ELF-1 (cell line): Measurements from ENCODE around the gene ALDH1A1.
A peak's percentile ranks its signal among the peaks of the same experiment; 100 is the strongest.
"Not testable (repeated sequence)": the region's sequence is repeated elsewhere in the genome, so short reads cannot be mapped to it uniquely, and the experiment has no call there.

ENCODE experiments used
- DNase-seq: peaks from one replicate; pipeline ENCODE4 v3.0.0-alpha.2; 2016; ENCODE audit warnings: low read depth, low spot score

ALDH1A1 gene

GRCh38 chr9:72943844-72944462, 8.9 kb downstream of the ALDH1A1 start:
- DNase-seq: no peak

- DNase-seq: no peak
Measured at GRCh38 chr9:72942451-72942850, 10.4 kb downstream of the ALDH1A1 start.

- not testable (repeated sequence) for DNase-seq
Measured at GRCh38 chr9:72939581-72939980, 13.3 kb downstream of the ALDH1A1 start.

- DNase-seq: no peak
Measured at GRCh38 chr9:72937545-72937944, 15.3 kb downstream of the ALDH1A1 start.

GRCh38 chr9:72936679-72937078, 16.2 kb downstream of the ALDH1A1 start:
- DNase-seq: no peak

- DNase-seq: no peak
Measured at GRCh38 chr9:72936266-72936665, 16.6 kb downstream of the ALDH1A1 start.

- no peak for DNase-seq
Measured at GRCh38 chr9:72935595-72935994, 17.3 kb downstream of the ALDH1A1 start.

GRCh38 chr9:72933730-72934665, 18.9 kb downstream of the ALDH1A1 start:
- no peak for DNase-seq

- DNase-seq: no peak
Measured at GRCh38 chr9:72932619-72933018, 20.2 kb downstream of the ALDH1A1 start.

- no peak for DNase-seq
Measured at GRCh38 chr9:72931897-72932296, 21.0 kb downstream of the ALDH1A1 start.

GRCh38 chr9:72931437-72931836, 21.4 kb downstream of the ALDH1A1 start:
- no peak for DNase-seq

GRCh38 chr9:72930828-72931227, 22.0 kb downstream of the ALDH1A1 start:
- peak; percentile 15 for DNase-seq

- no peak for DNase-seq
Measured at GRCh38 chr9:72929542-72929941, 23.3 kb downstream of the ALDH1A1 start.

GRCh38 chr9:72928042-72928507, 24.8 kb downstream of the ALDH1A1 start:
- no peak for DNase-seq

GRCh38 chr9:72926506-72926905, 26.3 kb downstream of the ALDH1A1 start:
- no peak for DNase-seq

- DNase-seq: no peak
Measured at GRCh38 chr9:72925891-72926290, 27.0 kb downstream of the ALDH1A1 start.

- no peak for DNase-seq
Measured at GRCh38 chr9:72925126-72925789, 27.6 kb downstream of the ALDH1A1 start.

- no peak for DNase-seq
Measured at GRCh38 chr9:72924154-72924790, 28.6 kb downstream of the ALDH1A1 start.

GRCh38 chr9:72923077-72923476, 29.8 kb downstream of the ALDH1A1 start:
- no peak for DNase-seq

- DNase-seq: no peak
Measured at GRCh38 chr9:72921888-72922654, 30.8 kb downstream of the ALDH1A1 start.
